Glomerular visceral epithelial cell (primary cell): ENCODE results near the gene PRORP.
"Not testable (repeated sequence)": the region's sequence is repeated elsewhere in the genome, so short reads cannot be mapped to it uniquely, and the experiment has no call there.

Experiments
- DNase-seq: peaks from one replicate; pipeline ENCODE4 v3.0.0-alpha.2; 2016; ENCODE audit errors: extremely low spot score

The PRORP gene

GRCh38 chr14:35138585-35138984 lies 16.2 kb downstream of the PRORP start:
- DNase-seq: no peak

DNA sequence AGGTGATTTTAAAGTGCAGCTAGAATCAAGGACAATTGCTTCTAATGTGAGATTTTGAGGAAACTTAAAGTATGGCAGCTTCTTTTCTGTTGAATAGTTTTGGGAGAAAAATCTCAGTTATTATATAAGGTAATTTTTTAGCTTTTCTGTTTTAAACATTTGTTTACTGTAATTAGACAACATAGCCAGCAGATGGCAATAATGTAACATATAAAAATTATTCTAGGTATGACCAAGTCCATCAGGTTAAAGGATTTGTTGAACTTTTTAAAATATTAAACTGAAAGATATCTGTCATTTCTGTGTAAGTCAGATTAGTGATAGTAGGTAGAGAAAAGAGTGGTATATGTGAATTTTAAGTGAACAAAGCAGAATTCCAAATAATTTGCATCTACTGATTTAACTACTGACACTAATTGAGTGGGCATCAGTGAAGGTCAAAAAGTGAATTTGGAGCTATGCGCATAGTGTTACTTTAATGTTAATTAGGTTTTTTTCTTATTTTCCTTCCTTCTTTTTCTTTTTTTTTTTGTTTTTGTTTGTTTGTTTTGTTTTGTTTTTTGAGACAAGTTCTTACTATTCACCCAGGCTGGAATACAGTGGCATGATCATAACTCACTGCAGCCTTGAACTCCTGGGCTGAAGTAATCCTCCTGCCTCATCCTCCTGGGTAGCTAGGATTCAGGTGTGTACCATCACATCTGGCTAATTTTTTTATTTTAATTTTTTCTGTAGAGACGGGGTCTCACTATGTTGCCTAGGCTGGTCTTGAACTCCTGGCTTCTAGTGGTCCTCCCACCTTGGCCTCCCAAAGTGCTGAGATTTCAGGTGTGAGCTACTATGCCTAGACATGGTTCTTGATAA lies 18.6 kb downstream of the PRORP start:
- no peak for DNase-seq

DNA sequence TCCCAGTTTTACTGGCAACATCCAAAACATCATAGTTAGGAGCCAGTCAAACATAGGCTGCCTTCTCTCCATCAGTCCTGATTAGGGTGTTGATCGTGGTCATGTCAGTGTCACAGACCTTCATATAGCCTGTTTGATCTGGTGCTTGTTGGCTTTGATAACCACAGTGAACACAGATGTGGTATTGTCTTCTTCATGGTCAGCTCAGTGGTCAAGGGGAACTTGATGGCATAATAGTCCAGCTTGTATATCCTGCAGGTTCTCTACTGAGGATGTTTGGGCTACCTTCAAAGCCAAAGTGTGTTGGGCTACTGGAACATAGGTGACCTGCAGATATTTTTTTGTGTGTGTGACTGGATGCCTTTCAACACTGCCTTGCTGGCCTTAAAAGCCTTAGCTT lies 21.7 kb downstream of the PRORP start:
- DNase-seq: no peak

DNA sequence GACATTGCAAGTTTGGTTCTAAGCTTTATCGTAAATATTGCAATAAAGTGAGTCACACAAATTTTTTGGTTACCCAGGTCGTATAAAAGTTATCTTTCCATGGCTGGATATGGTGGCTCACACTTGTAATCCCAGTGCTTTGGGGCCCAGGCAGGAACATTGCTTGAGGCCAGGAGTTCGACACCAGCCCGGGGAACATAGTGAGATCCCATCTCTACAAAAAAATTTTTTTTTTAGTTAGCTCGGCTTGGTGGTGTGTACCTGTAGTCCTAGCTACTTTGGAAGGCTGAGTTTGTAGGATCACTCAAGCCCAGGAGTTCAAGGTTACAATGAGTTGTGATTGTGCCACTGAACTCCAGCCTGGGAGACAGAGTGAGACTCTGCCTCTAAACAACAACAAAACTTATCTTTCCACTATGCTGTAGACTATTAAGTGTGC lies 24.4 kb downstream of the PRORP start:
- DNase-seq: peak; percentile 0

- no peak for DNase-seq
Observed at GRCh38 chr14:35147186-35147585, 24.8 kb downstream of the PRORP start.

GRCh38 chr14:35147711-35148110 lies 25.4 kb downstream of the PRORP start:
- DNase-seq: no peak

- DNase-seq: no peak
Observed at GRCh38 chr14:35149239-35149638, 26.9 kb downstream of the PRORP start.

DNA sequence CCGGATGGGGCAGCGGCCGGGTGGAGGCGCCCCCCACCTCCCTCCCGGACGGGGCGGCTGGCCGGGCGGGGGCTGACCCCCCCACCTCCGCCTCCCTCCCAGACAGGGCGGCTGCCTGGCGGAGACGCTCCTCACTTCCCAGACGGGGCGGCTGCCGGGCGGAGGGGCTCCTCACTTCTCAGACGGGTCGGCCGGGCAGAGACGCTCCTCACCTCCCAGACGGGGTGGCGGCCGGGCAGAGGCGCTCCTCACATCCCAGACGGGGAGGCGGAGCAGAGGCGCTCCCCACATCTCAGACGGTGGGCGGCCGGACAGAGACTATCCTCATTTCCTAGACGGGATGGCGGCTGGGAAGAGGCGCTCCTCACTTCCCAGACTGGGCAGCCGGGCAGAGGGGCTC lies 30.2 kb downstream of the PRORP start:
- DNase-seq: not testable (repeated sequence)

DNA sequence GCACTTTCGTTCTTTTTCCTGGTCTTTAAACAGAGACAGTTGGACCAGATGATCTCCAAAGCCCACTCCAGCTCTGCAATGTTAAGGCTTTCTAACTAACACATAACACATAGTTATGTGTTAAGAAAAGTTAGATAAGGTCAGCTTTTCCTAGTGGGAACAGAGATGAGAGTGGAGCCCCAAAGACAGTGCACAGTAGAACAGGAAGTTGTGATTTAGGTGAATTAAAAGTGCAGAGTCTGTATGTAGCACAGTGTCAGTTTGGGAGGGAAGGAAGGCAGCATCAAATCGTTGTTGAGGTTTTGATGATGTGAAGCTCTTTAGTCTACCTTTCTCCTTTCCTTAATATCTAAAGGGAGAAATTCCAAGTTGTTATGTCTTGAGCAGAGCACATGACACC lies 31.7 kb downstream of the PRORP start:
- no peak for DNase-seq

DNA sequence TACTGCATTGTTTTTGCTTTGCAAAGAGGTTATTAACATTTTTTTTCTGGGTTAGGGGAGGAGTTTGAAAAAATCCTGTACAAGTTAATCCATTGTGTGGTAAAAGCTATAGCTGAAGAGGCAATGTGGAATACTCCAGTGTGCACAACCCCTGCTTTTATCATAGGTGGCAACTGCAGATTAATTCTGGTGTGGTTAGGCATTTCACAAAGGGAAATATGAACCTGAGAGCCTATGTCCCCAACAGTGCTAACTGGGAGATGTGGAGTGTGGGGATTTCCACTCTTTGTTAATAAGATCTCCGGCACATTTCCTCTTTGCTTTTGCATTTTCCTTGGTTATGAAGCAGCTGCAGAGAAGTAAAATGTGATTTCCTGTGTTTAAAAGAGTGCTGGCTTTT lies 33.6 kb downstream of the PRORP start:
- DNase-seq: peak; percentile 64

GRCh38 chr14:35158491-35158890 lies 36.1 kb downstream of the PRORP start:
- DNase-seq: no peak

DNA sequence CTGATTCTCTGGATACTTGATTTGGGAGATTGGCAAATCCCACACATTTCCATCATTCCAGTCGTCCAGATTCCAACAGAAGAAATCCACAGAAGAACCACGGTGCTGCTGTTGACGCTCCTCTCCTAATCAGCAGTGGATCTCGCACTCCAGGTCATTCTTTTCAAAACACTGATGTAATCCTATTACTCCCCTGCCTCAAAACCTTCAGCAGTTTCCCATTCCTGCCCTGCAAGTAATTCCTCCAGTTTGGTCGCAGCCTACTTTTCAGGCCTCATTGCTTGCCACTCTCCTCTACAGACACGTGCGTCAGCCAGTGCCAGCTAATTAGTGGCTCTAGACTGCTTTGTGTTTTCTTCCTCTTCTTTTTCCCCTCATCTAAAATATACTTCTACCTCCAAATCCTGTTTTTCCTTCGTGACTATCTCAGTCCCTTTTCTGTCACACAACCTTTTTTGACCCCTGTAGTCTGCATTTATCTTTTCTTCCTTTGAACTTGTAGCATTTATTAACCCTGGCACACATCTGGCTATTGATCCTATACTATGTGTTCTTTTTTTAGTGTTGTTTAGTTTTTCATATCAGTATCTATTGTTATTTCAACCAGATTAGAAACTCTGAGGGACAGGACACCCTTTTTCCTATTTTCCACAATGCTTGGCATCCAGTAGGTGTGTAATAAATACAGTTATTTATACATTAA lies 36.8 kb downstream of the PRORP start:
- DNase-seq: peak; percentile 28

DNA sequence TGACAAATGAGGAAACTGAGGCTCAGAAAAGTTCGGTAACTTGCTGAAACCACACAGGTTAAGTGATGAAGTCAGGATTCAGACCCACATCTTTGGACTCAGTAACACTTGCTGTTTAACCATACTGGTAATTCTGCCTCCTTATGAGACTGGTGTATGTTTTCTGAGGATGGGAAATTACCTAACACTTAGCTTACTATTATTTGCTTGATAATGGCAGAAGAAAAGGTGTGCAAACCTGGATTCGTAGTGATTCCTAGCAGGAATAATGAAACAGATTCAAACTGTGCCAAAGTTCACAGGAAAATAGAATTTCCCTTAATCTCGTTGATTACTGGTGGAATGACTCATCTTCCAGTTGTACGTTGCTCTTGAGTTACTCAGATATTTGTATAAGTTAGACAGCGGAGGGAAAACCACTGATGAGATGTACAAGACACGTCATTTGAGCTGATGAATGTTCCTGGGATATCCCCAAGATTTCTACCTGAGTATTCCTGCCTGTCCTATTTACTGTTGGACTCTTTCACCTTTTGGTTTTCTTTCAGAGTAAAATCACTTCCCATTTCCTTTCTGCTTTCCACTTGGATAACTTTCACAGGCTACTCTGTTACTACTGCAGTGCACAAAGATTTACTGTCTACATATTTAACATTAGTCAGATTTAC lies 37.5 kb downstream of the PRORP start:
- peak; percentile 83 for DNase-seq

DNA sequence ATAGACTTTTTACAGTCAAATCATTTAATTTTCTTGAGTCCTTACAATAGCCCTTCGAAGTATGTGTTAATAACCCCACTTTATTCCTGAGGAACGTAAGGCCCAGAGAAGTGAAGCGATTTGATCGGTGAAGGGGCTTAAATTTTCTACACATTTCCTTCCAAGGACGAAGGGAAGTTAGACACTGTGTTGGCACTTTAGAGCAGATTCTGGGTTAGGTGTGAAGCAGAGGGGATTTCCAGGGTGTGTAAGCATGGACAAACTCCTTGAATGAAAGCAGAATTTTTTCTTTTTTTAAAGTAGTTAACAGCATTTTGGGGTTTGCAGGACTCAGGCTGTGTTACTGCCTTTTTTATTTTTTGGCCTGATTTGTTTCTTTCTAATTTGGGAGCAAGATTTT lies 38.9 kb downstream of the PRORP start:
- peak; percentile 32 for DNase-seq

GRCh38 chr14:35163384-35163783 lies 41.0 kb downstream of the PRORP start:
- no peak for DNase-seq

GRCh38 chr14:35164849-35165248 lies 42.5 kb downstream of the PRORP start:
- DNase-seq: no peak

GRCh38 chr14:35167496-35167895 lies 45.1 kb downstream of the PRORP start:
- no peak for DNase-seq
